GM12872 (cell line): ENCODE measurements around the gene GNAI1.

ENCODE experiments used
- CTCF ChIP-seq: IDR thresholded peaks from 3 replicates; pipeline ENCODE4 v1.5.1; 2011; ENCODE audit warnings: low read depth, mild to moderate bottlenecking, low read length, moderate library complexity; ENCODE audit not compliant: insufficient read depth

Gene GNAI1

GRCh38 chr7:80114159-80114558 lies 20.5 kb upstream of the GNAI1 start:
- TF ChIP-seq CTCF, result no peak

- no peak for TF ChIP-seq CTCF
Measured at GRCh38 chr7:80124526-80125264, 9.9 kb upstream of the GNAI1 start.

- no peak for TF ChIP-seq CTCF
Measured at GRCh38 chr7:80127412-80128160, 7.0 kb upstream of the GNAI1 start.

GRCh38 chr7:80128918-80129317 lies 5.7 kb upstream of the GNAI1 start:
- TF ChIP-seq CTCF, result no peak

- TF ChIP-seq CTCF, result no peak
Measured at GRCh38 chr7:80129785-80130184, 4.8 kb upstream of the GNAI1 start.

- no peak for TF ChIP-seq CTCF
Measured at GRCh38 chr7:80131675-80132435, 2.8 kb upstream of the GNAI1 start.

- TF ChIP-seq CTCF, result no peak
Measured at GRCh38 chr7:80132594-80132993, 2.0 kb upstream of the GNAI1 start.
